Cardiac atrium fibroblast (primary cell): ENCODE measurements around the gene HCN3. TPM values are rescaled to one million over a fixed set of nuclear protein-coding genes. Genes with fewer than 3 reads are reported as not detected.

Experiments used
- total RNA-seq: library from RNA; depleted of rRNA; stranded (reverse); fragments of >200 nt; gene quantifications from 2 replicates; pipeline ENCODE4 v1.2.3, GENCODE V29; 2015

HCN3 gene
- under 0.01 and 0.90 TPM in 2 replicates for total RNA-seq

GRCh38 chr1:155277070-155277901, at the start of gene HCN3:
Gene HCN3 (plus strand): TSS chr1:155277463. CDS start chr1:155277591, 128 bp downstream.

GRCh38 chr1:155255243-155256007, 21.8 kb upstream of the HCN3 start, which contains the start of gene ENTREP3:
Gene ENTREP3 (minus strand): TSS chr1:155255483. CDS start chr1:155254877, 606 bp downstream.

GRCh38 chr1:155261852-155262673, 15.2 kb upstream of the HCN3 start, which contains the start of gene SCAMP3:
Gene SCAMP3 (minus strand): TSS chr1:155262360. CDS start chr1:155262151, 209 bp downstream.

GRCh38 chr1:155273343-155274245, 3.7 kb upstream of the HCN3 start, which contains the start of gene CLK2:
Gene CLK2 (minus strand): TSS chr1:155273504. CDS start chr1:155270977, 2,527 bp downstream.

GRCh38 chr1:155301342-155301841, 24.1 kb downstream of the HCN3 start, which contains the start of gene PKLR:
Gene PKLR (minus strand): TSS chr1:155301438. CDS start chr1:155301395, 43 bp downstream.

GRCh38 chr1:155308493-155309422, 31.5 kb downstream of the HCN3 start, which contains the start of gene FDPS:
Gene FDPS (plus strand): TSS chr1:155308866. CDS start chr1:155309790, 924 bp downstream.

GRCh38 chr1:155320661-155321617, 43.7 kb downstream of the HCN3 start, which contains the start of gene RUSC1:
Gene RUSC1 (plus strand): TSS chr1:155320894. CDS start chr1:155321774, 880 bp downstream.

Other genes starting within 250 kb of the HCN3 start
- gene DCST2, start 243.7 kb upstream of the HCN3 start, total RNA-seq: 0.18 TPM in 1 of 2 replicates, not detected in the other
- gene DCST1, start 243.6 kb upstream of the HCN3 start, total RNA-seq: not detected in 2 replicates
- gene ADAM15, start 226.1 kb upstream of the HCN3 start, total RNA-seq: 125 and 162 TPM in 2 replicates
- gene EFNA4, start 213.7 kb upstream of the HCN3 start, total RNA-seq: 5.8 and 8.5 TPM in 2 replicates
- gene EFNA3, start 198.6 kb upstream of the HCN3 start, total RNA-seq: 0.90 and 2.8 TPM in 2 replicates
- gene EFNA1, start 149.6 kb upstream of the HCN3 start, total RNA-seq: 5.8 and 12.2 TPM in 2 replicates
- gene SLC50A1, start 141.6 kb upstream of the HCN3 start, total RNA-seq: 36.6 and 43.5 TPM in 2 replicates
- 26.9 and 50.1 TPM in 2 replicates for gene DPM3, start 136.9 kb upstream of the HCN3 start, total RNA-seq
- 139 and 169 TPM in 2 replicates for gene KRTCAP2, start 104.2 kb upstream of the HCN3 start, total RNA-seq
- gene TRIM46, start 103.6 kb upstream of the HCN3 start, total RNA-seq: 0.97 and 1.1 TPM in 2 replicates
- 11.9 and 14.7 TPM in 2 replicates for gene THBS3, start 69.6 kb upstream of the HCN3 start, total RNA-seq
- gene MTX1, start 68.8 kb upstream of the HCN3 start, total RNA-seq: 46.0 and 73.2 TPM in 2 replicates
- gene ENTREP3, start 22.0 kb upstream of the HCN3 start, total RNA-seq: 6.6 and 7.6 TPM in 2 replicates
- gene SCAMP3, start 15.1 kb upstream of the HCN3 start, total RNA-seq: 67.5 and 116 TPM in 2 replicates
- 22.2 and 25.6 TPM in 2 replicates for gene CLK2, start 4.0 kb upstream of the HCN3 start, total RNA-seq
- not detected in 2 replicates for gene PKLR, start 24.0 kb downstream of the HCN3 start, total RNA-seq
- 160 and 262 TPM in 2 replicates for gene FDPS, start 31.4 kb downstream of the HCN3 start, total RNA-seq
- gene RUSC1, start 43.4 kb downstream of the HCN3 start, total RNA-seq: 22.4 and 38.1 TPM in 2 replicates